ENCODE measurements around the gene PLSCR3.

GRCh38 chr17:7367918-7368598 lies 26.3 kb downstream of the PLSCR3 start:
- TF ChIP-seq CTCF (IDR thresholded peaks at IDR 0.05) (no peak), EZH2phosphoT487 (IDR thresholded peaks at IDR 0.05) (no peak), EZH2 (IDR thresholded peaks at IDR 0.05) (no peak)

Data from neural progenitor cell (in vitro differentiated cells).